ENCODE measurements around the gene ST6GALNAC3.
"Not testable (repeated sequence)": the region's sequence is repeated elsewhere in the genome, so short reads cannot be mapped to it uniquely, and the experiment has no call there.

Gene ST6GALNAC3

GRCh38 chr1:76336931-76337371 lies 262.4 kb downstream of the ST6GALNAC3 start:
- no peak for DNase-seq (ENCODE audit: low spot score)

DNA sequence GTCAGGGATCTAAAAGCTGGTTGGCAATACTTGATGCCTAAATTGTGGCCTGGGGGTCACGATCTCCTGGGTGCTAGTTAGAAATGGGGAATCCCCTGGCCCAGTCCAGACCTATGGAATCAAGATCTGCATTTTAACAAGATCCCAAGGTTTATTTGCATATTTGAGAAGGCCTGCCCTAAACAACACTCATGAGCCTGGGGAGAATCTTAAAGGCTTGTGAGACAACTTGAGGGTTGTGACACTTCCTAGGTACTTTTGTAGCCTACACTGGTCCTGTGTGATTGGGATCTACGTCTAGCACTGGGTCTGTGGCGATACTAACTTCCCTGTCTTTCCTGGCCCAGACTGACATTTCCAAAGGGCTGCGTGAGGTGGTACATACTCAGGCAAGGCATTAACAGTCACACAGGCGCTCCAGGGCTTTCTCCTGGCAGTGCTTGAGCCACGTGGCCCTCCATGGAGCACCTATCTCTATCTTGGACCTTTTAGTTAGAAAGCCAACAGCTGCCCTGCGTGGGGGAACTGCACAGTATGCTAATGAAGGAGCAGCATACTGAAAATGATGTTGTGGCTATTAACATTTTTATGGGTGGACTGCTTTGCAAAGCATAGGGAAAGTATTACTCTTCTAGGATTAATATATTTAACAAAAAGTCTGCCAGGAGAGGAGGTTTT lies 263.1 kb downstream of the ST6GALNAC3 start:
- DNase-seq (ENCODE audit: low spot score): no peak

DNA sequence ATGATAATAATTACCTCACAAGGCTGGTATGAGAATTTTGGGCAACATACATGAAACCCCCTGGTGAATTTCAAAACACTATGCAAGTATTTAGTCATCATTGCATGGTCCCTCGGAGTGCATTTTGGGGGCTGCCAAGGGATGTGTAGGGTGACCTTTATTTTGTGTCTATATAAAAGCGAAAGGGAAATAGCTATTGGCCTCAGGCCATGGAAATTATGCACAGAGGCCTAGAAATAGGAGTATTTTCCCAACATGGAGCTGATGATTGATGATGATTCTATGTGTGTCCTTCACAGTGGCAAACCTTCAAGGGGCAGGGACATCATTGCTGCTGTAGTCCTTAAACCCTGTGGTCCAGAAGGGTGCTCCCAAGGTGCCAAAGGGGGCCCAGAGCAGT lies 265.5 kb downstream of the ST6GALNAC3 start:
- DNase-seq (ENCODE audit: low spot score): no peak

DNA sequence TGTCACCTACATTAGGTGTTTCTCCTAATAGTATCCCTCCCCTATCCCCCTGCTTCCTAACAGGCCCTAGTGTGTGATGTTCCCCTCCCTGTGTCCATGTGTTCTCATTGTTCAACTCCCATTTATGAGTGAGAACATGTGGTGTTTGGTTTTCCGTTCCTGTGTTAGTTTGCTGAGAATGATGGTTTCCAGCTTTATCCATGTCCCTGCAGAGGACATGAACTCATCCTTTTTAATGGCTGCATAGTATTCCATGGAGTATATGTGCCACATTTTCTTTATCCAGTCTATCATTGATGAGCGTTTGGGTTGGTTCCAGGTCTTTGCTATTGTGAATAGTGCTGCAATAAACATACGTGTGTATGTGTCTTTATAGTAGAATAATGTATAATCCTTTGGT lies 267.3 kb downstream of the ST6GALNAC3 start:
- not testable (repeated sequence) for DNase-seq (ENCODE audit: low spot score)

GRCh38 chr1:76343356-76343755 lies 268.8 kb downstream of the ST6GALNAC3 start:
- DNase-seq (ENCODE audit: low spot score): no peak

DNA sequence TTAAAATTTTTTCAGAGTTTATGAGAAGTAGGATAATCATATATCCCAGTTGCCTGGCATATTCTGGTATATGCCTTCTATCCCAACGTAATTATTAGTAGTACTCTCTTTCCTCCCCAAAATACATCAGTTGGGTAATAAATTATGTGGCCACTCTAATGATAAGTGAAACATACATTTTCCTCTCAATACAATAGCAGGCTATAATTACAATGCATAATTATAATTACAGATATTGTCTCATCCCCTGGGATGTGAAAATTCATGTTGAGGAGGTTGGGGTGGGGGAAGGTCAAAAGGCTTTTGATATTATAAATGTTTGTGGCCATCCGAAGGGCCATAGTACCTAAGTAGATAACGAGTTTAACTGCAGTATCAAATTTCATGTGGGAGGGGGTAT lies 277.1 kb downstream of the ST6GALNAC3 start:
- DNase-seq (ENCODE audit: low spot score): no peak

DNA sequence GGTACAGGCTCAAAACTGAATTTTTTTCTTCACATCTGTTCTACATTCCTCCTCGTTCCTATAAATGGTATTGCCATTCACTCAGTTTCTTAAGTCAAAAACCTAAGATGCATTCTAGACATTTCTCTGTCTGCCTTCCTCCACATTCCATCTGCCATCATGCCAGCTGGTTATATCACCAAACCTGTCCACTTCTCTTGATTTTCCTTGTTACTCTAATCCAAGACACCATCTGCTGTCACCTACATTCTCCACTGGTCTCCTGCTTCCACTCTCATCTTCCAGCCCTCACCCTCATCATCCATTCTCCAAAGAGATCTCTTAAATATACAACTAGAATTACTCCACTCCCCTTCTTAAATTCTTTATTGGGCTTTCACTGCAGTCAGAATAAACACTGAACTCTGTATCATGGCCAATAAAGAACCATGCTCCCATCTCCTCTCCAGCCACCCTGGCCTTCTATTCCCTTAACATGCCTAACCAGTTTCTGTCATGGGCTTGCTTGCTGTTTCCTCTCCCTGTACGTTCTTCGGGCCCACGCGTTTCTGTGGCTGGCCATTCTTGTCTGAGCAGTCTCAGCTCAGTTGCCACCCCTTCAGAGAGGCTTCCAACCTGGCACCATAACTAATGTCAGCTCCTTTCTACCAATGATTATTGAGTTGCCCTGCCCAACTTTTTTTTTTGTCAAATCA lies 278.3 kb downstream of the ST6GALNAC3 start:
- no peak for DNase-seq (ENCODE audit: low spot score)

- no peak for DNase-seq (ENCODE audit: low spot score)
These were observed 279.7 kb downstream of the ST6GALNAC3 start for GRCh38 chr1:76354236-76354635.

GRCh38 chr1:76366726-76367125 lies 292.2 kb downstream of the ST6GALNAC3 start:
- DNase-seq (ENCODE audit: low spot score): no peak

DNA sequence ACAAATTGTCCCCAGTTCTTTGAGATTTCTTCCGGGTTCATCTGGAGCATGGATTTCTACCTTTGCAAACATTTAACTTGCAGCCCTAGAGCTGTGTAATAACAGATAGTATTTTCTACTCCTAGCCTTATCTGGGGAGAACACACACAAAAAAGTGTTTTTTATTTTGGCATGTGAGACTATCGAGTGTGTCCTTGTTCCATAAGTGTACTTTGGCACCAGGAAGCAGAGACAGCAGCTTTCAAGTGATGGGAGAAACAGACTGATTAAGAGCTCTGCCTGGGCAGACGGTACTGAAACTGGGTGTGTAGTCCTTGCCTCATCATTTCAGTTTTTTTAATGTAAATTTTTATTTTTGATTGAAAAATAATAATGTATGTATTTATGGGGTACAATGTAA lies 297.4 kb downstream of the ST6GALNAC3 start:
- DNase-seq (ENCODE audit: low spot score): no peak

GRCh38 chr1:76374086-76374485 lies 299.5 kb downstream of the ST6GALNAC3 start:
- DNase-seq (ENCODE audit: low spot score): no peak

- DNase-seq (ENCODE audit: low spot score): no peak
These were observed 302.7 kb downstream of the ST6GALNAC3 start for GRCh38 chr1:76377247-76377646.

DNA sequence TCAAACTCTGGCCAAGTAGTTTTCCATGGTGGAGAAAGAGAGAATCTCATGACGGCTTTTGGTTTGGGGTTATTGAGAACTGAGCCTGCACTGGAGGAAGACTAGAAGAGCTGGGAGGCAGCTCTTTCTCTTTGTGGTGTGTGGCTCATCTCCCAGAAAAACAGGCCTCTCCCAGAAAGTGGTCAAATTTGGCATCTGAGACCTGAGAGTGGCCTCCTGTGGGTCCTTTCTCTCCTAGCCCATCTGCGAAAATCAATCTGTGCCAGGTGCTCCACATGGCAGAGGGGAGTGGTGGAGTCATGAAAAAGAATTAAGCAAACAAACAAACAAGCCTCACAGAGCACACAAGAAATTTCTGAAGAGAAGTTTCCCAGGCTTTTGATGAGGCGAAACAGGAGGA lies 305.0 kb downstream of the ST6GALNAC3 start:
- no peak for DNase-seq (ENCODE audit: low spot score)

GRCh38 chr1:76381450-76382097 lies 307.0 kb downstream of the ST6GALNAC3 start:
- DNase-seq (ENCODE audit: low spot score): no peak

- no peak for DNase-seq (ENCODE audit: low spot score)
These were observed 313.7 kb downstream of the ST6GALNAC3 start for GRCh38 chr1:76388261-76388660.

DNA sequence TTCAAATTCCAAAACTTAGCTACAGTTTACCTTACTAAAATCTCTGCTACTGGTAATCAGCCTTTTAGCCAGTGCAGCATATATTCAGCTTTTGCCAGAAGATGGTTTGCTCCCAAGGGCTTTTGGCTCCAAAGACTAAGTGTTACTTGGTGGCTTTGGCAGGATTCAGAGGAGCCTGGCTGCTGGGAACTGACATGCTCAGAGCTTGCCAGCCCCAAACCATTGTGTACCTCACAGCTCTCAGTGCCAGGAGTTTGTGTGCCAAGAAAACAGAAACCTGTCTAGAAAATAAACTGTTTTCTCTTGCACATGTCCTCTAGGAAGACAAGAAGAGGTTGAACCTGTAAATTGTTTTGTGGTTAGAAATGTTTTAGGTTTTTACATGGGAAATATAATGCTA lies 315.9 kb downstream of the ST6GALNAC3 start:
- DNase-seq (ENCODE audit: low spot score): no peak

GRCh38 chr1:76395059-76395458 lies 320.5 kb downstream of the ST6GALNAC3 start:
- DNase-seq (ENCODE audit: low spot score): no peak

- DNase-seq (ENCODE audit: low spot score): no peak
These were observed 327.6 kb downstream of the ST6GALNAC3 start for GRCh38 chr1:76402128-76402527.

DNA sequence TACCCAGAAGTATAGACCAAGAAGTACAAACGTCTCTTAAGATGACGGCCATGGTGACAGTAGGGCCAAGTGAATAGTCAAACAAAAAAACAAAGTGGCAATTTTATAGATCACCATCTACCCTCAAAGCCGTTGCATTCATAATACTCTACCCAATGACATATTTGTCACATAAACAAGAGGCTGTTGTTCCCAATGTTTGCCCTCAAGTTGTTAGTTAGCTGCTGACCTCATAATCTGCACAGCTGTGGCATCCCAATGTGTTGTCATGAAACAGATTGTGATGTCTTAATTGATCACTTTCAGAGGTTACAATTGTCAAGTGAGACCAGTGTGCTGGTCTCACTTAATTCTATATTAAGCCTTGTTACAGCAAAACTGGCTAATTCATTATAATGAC lies 333.8 kb downstream of the ST6GALNAC3 start:
- no peak for DNase-seq (ENCODE audit: low spot score)

DNA sequence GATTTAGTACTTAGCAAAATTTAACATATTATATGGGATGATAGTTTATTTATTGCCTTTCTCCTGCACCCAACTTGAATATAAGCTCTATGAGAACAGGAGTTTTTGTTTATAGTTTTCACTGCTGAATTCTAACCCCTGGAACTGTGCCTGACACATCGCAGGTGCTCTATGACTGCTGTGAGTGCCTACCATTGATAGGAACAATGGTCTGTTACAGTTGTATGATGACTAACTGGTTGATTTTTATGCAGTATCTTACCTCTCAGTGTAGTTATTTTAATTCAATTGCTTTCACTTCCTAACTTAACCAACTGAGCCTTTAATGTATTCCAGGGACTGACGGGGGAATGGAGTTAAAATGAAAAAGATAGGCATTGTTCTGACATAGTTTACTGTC lies 336.0 kb downstream of the ST6GALNAC3 start:
- no peak for DNase-seq (ENCODE audit: low spot score)

DNA sequence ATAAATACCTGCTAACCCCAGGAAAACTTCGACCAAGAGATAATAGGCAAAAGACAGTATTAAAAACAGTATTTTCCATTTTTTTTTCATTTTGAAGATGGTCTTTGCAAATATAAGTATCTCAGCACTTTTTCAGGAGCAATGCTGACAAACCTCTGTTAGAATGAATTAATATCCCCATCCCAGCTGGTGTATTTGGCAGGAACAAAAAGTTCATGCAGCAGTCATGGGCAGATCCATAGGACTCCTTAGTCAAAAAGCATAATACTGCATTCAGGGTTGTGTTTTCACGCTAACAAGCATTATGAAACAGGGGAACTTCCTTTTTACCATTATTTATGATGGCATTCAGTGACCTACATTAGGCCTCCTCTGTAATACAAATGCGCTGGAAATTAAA lies 344.0 kb downstream of the ST6GALNAC3 start:
- no peak for DNase-seq (ENCODE audit: low spot score)

DNA sequence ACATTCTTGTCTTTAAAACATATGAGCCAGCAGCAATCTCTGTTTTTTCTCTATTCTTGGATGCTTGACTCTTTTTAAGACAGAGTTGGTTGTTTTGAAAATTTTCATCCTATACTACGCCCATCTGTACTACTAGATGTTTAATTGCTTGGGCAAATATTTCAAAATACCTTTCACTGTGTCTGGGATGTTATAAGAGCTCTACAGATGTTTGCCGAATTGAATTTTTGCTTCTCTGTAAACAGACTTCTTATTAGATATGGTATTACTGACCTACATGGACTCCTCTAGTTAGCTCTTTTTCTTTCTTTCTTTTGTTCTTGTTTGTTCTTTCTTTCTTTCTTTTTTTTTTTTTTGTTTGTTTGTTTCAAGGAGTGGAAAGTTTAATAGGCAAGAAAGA lies 345.1 kb downstream of the ST6GALNAC3 start:
- DNase-seq (ENCODE audit: low spot score): no peak

Measured in SK-N-DZ (cell line).